OCI-LY3 (cell line): ENCODE results near the gene GMCL2.

Experiments used
- H2AFZ ChIP-seq: fragments of 200-600, 300-600 bp; shearing (Covaris generic); 2 replicates; pipeline ENCODE4 v1.6.0; 2014; ENCODE audit warnings: antibody characterized with exemption, low read depth, low read length
- H3K27ac ChIP-seq: fragments of 200-600, 300-600 bp; sonication (generic); 2 replicates; pipeline ENCODE4 v1.5.1; 2014; ENCODE audit warnings: mild to moderate bottlenecking, low read length, moderate library complexity, mixed read lengths
- H3K27me3 ChIP-seq: fragments of 200-600, 300-600 bp; sonication (generic); 2 replicates; pipeline ENCODE4 v1.6.1; 2014; ENCODE audit warnings: low read depth, low read length, mixed read lengths
- H3K36me3 ChIP-seq: fragments of 200-600, 300-600 bp; sonication (generic); replicated peaks from 2 replicates; pipeline ENCODE3; 2014; ENCODE audit warnings: low read depth, low read length, mixed read lengths
- H3K4me1 ChIP-seq: fragments of 300-600, 200-600 bp; sonication (generic); 2 replicates; pipeline ENCODE4 v1.6.1; 2014; ENCODE audit warnings: low read length, mixed read lengths
- H3K4me2 ChIP-seq: fragments of 200-600, 300-600 bp; sonication (generic); 2 replicates; pipeline ENCODE4 v1.6.1; 2014; ENCODE audit warnings: low read length, mixed read lengths
- H3K4me3 ChIP-seq: fragments of 300-600, 200-600 bp; sonication (generic); 2 replicates; pipeline ENCODE4 v1.5.1; 2014; ENCODE audit warnings: antibody characterized with exemption, mild to moderate bottlenecking, low read length, moderate library complexity
- H3K79me2 ChIP-seq: fragments of 300-600, 200-600 bp; shearing (Covaris generic); 2 replicates; pipeline ENCODE4 v1.6.1; 2014; ENCODE audit warnings: mild to moderate bottlenecking, low read length, mixed read lengths
- H3K9ac ChIP-seq: fragments of 300-600, 200-600 bp; shearing (Covaris generic); 2 replicates; pipeline ENCODE4 v1.6.0; 2014; ENCODE audit warnings: mild to moderate bottlenecking, low read length, moderate library complexity
- H3K9me3 ChIP-seq: fragments of 200-600, 300-600 bp; shearing (Covaris generic); 2 replicates; pipeline ENCODE4 v1.6.1; 2014; ENCODE audit warnings: low read length, mixed read lengths; ENCODE audit not compliant: insufficient read depth
- H4K20me1 ChIP-seq: fragments of 200-600, 300-600 bp; sonication (generic); 2 replicates; pipeline ENCODE4 v1.6.1; 2016; ENCODE audit warnings: low read length, mixed read lengths; ENCODE audit not compliant: insufficient read depth
- EZH2phosphoT487 ChIP-seq: fragments of 200-600 bp; shearing (Covaris generic); IDR thresholded peaks from 2 replicates; pipeline ENCODE4 v1.6.1; 2018; ENCODE audit warnings: antibody characterized with exemption, mixed run types, low read depth
- TF ChIP-seq, protein P1 (sequence below): fragments of 200-600, 300-600 bp; sonication (generic); IDR thresholded peaks from 2 replicates; pipeline ENCODE4 v1.5.1; 2014; ENCODE audit warnings: antibody characterized with exemption, low read length, low read depth

GMCL2 gene

DNA sequence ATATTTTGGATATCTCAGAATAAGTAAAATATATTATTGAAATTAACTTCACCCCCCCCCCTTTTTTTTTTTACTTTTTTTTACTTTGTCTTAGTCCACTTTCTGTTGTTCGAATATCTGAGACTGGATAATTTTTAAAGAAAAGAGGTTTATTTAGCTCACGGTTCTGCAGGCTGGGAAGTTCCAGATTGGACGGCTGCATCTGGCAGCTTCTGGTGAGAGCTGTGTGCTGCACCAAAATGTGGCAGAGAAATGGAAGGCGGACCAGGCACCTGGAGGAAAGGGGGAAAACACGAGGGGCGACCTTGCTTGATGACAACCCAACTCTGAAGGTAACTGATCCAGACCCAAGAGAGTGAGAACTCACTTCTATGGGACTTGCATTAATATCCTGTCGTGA, 5.6 kb upstream of the GMCL2 start:
- H4K20me1 ChIP-seq, result no peaks in the 10 kb centered on the region
- H3K9ac ChIP-seq, result no peak overlapping the region
- no peak overlapping the region for H3K4me3 ChIP-seq
- H3K27ac ChIP-seq, result no peak overlapping the region
- no peaks in the 10 kb centered on the region for H3K79me2 ChIP-seq
- H3K27me3 ChIP-seq, result peaks cover 18% of the 10 kb centered on the region
- no peak overlapping the region for H3K4me2 ChIP-seq
- no peak overlapping the region for H2AFZ ChIP-seq
- no peaks in the 10 kb centered on the region for H3K36me3 ChIP-seq
- no peak for TF ChIP-seq EZH2phosphoT487
- TF ChIP-seq, protein P1, sequence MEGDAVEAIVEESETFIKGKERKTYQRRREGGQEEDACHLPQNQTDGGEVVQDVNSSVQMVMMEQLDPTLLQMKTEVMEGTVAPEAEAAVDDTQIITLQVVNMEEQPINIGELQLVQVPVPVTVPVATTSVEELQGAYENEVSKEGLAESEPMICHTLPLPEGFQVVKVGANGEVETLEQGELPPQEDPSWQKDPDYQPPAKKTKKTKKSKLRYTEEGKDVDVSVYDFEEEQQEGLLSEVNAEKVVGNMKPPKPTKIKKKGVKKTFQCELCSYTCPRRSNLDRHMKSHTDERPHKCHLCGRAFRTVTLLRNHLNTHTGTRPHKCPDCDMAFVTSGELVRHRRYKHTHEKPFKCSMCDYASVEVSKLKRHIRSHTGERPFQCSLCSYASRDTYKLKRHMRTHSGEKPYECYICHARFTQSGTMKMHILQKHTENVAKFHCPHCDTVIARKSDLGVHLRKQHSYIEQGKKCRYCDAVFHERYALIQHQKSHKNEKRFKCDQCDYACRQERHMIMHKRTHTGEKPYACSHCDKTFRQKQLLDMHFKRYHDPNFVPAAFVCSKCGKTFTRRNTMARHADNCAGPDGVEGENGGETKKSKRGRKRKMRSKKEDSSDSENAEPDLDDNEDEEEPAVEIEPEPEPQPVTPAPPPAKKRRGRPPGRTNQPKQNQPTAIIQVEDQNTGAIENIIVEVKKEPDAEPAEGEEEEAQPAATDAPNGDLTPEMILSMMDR, result no peak
- no peaks in the 10 kb centered on the region for H3K4me1 ChIP-seq
- H3K9me3 ChIP-seq, result no peaks in the 10 kb centered on the region

DNA sequence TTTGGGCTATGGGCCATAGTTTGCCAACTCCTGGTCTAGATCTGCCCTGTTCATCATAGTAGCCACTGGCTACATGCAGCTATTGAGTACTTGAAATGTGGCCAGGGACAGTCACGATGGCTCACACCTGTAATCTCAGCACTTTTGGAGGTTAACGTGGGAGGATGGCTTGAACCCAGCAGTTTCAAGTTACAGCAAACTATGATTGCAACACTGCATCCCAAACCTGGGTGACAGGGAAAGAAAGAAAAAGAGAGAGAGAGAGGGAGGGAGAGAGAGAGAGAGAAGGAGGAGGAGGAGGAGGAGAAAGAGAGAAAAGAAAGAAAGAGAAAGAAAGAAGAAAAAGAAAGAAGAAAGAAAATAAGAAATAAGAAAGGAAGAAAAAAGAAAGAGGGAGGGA, 5.1 kb upstream of the GMCL2 start:
- Histone ChIP-seq H3K4me2 (no peak overlapping the region), H4K20me1 (no peaks in the 10 kb centered on the region), H3K27me3 (peaks cover 18% of the 10 kb centered on the region), H3K4me3 (no peak overlapping the region), H3K9me3 (no peaks in the 10 kb centered on the region), H3K9ac (no peak overlapping the region), H3K4me1 (no peaks in the 10 kb centered on the region), H3K27ac (no peak overlapping the region), H2AFZ (no peak overlapping the region), H3K79me2 (no peaks in the 10 kb centered on the region), H3K36me3 (no peaks in the 10 kb centered on the region)
- TF ChIP-seq, protein P1, result no peak
- TF ChIP-seq EZH2phosphoT487, result no peak

DNA sequence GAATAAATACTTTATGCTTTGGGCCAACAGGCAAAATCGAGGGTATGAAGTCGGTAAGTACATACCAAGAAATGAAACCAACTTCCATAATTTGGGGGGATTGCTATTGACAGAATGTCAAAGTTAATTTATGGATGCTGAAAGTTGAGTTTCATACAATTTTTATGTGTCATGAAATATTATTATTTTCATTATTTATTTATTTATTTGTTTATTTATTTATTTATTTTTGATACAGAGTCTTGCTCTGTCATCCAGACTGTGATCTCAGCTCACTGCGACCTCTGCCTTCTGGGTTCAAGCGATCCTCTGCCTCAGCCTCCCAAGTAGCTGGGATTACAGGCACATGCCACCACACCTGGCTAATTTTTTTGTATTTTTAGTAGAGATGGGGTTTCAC, 4.5 kb upstream of the GMCL2 start:
- Histone ChIP-seq H3K4me1 (no peaks in the 10 kb centered on the region), H3K9ac (no peak overlapping the region), H3K4me3 (no peak overlapping the region), H3K4me2 (no peak overlapping the region), H4K20me1 (no peaks in the 10 kb centered on the region), H3K27me3 (peaks cover 18% of the 10 kb centered on the region), H3K79me2 (no peaks in the 10 kb centered on the region), H2AFZ (no peak overlapping the region), H3K9me3 (no peaks in the 10 kb centered on the region), H3K36me3 (no peaks in the 10 kb centered on the region), H3K27ac (no peak overlapping the region)
- no peak for TF ChIP-seq EZH2phosphoT487
- TF ChIP-seq, protein P1, result no peak

DNA sequence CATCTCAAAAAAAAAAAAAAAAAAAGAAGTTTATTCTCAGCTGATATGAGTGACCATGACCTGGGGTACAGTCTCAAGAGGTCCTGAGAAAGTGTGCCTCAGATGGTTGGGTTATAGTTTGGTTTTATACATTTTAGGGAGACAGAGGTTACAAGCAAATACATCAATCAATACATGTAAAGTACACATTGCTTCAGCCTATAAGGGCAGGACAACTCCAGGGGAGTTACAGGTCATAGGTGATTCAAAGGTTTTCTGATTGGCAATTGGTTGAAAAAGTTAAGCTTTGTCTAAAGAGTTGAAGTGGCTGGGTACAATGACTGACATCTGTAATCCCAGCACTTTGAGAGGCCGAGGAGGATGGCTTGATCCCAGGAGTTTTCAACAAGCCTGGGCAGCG, 2.3 kb upstream of the GMCL2 start:
- no peaks in the 10 kb centered on the region for H3K36me3 ChIP-seq
- H3K9ac ChIP-seq, result no peak overlapping the region
- no peak overlapping the region for H3K4me2 ChIP-seq
- H3K4me3 ChIP-seq, result no peak overlapping the region
- H3K4me1 ChIP-seq, result no peaks in the 10 kb centered on the region
- no peak overlapping the region for H3K27ac ChIP-seq
- H3K9me3 ChIP-seq, result no peaks in the 10 kb centered on the region
- H4K20me1 ChIP-seq, result no peaks in the 10 kb centered on the region
- H3K79me2 ChIP-seq, result no peaks in the 10 kb centered on the region
- H3K27me3 ChIP-seq, result peaks cover 13% of the 10 kb centered on the region
- TF ChIP-seq EZH2phosphoT487, result no peak
- TF ChIP-seq, protein P1, result no peak
- H2AFZ ChIP-seq, result no peak overlapping the region
